ENCODE measurements around the gene RBM42.
A peak's percentile ranks its signal among the peaks of the same experiment; 100 is the strongest.

Gene RBM42

GRCh38 chr19:35618857-35619256 is 10.0 kb upstream of the RBM42 start:
- TF ChIP-seq TAF1 (IDR thresholded peaks at IDR 0.05; ENCODE audit: low read depth, low read length) (no peak), SPI1 (IDR thresholded peaks at IDR 0.05; ENCODE audit: low read depth, low read length) (no peak), POU2F2 (IDR thresholded peaks at IDR 0.05; ENCODE audit: low read depth, low read length) (no peak), PAX5 (IDR thresholded peaks at IDR 0.05; ENCODE audit: insufficient read depth, low read length, severe bottlenecking) (no peak), POLR2AphosphoS5 (IDR thresholded peaks at IDR 0.05; ENCODE audit: low read depth, low read length) (no peak)
- no peak for DNase-seq (ENCODE audit: insufficient read length, low spot score)

DNA sequence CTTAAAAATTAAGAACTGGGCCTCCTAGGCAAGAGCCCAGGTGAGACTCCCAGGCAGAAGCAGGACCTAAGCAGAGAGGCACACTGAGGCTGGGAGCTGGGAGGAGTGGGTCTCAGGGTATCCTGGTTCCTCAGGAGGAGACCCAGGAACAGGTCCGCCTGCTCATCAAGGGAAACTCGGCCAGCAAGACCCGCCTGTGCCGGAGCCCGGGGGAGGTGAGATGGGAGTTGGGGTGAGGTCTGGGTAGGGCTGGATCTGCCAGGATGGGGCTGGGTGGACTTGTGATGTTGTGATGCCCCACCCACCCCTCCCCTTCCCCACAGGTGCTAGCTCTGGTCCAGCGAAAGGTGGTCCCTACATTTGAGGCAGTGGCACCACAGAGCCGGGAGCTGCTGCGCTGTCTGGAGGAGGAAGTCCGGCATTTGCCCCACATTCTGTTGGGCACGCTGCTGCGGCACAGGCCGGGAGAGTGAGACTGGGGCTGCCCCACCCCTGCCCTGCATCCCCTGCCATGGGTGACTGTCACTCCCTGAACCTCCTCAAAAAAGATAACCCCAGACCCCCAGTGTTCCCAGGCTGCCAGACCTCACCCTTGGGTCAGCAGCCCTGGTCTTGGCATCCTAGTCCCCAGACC is 9.4 kb upstream of the RBM42 start:
- FAIRE-seq (no peak), DNase-seq (ENCODE audit: insufficient read length, low spot score) (no peak)
- TF ChIP-seq POU2F2 (IDR thresholded peaks at IDR 0.05; ENCODE audit: low read depth, low read length) (no peak), PAX5 (IDR thresholded peaks at IDR 0.05; ENCODE audit: insufficient read depth, low read length, severe bottlenecking) (no peak), POLR2AphosphoS5 (IDR thresholded peaks at IDR 0.05; ENCODE audit: low read depth, low read length) (no peak), TAF1 (IDR thresholded peaks at IDR 0.05; ENCODE audit: low read depth, low read length) (no peak), POLR2A (IDR thresholded peaks at IDR 0.05; ENCODE audit: low read depth, low read length) (no peak), SPI1 (IDR thresholded peaks at IDR 0.05; ENCODE audit: low read depth, low read length) (no peak)

More at GRCh38 chr19:35618857-35619256, 10.0 kb upstream of the RBM42 start:
- no peak for FAIRE-seq

- no peak for FAIRE-seq
- TF ChIP-seq SPI1 (IDR thresholded peaks at IDR 0.05; ENCODE audit: low read depth, low read length), result no peak
- TF ChIP-seq POLR2AphosphoS5 (IDR thresholded peaks at IDR 0.05; ENCODE audit: low read depth, low read length), result no peak
- no peak for TF ChIP-seq POU2F2 (IDR thresholded peaks at IDR 0.05; ENCODE audit: low read depth, low read length)
- TF ChIP-seq PAX5 (IDR thresholded peaks at IDR 0.05; ENCODE audit: insufficient read depth, low read length, severe bottlenecking), result no peak
- no peak for TF ChIP-seq POLR2A (IDR thresholded peaks at IDR 0.05; ENCODE audit: low read depth, low read length)
- TF ChIP-seq TAF1 (IDR thresholded peaks at IDR 0.05; ENCODE audit: low read depth, low read length), result no peak
- no peak for DNase-seq (ENCODE audit: insufficient read length, low spot score)
Observed at GRCh38 chr19:35620001-35620400, 8.8 kb upstream of the RBM42 start.

- no peak for TF ChIP-seq SPI1 (IDR thresholded peaks at IDR 0.05; ENCODE audit: low read depth, low read length)
- no peak for TF ChIP-seq TAF1 (IDR thresholded peaks at IDR 0.05; ENCODE audit: low read depth, low read length)
- TF ChIP-seq POLR2AphosphoS5 (IDR thresholded peaks at IDR 0.05; ENCODE audit: low read depth, low read length), result no peak
- no peak for TF ChIP-seq POLR2A (IDR thresholded peaks at IDR 0.05; ENCODE audit: low read depth, low read length)
- no peak for TF ChIP-seq PAX5 (IDR thresholded peaks at IDR 0.05; ENCODE audit: insufficient read depth, low read length, severe bottlenecking)
- no peak for FAIRE-seq
- no peak for DNase-seq (ENCODE audit: insufficient read length, low spot score)
Observed at GRCh38 chr19:35621708-35622107, 7.1 kb upstream of the RBM42 start.

DNA sequence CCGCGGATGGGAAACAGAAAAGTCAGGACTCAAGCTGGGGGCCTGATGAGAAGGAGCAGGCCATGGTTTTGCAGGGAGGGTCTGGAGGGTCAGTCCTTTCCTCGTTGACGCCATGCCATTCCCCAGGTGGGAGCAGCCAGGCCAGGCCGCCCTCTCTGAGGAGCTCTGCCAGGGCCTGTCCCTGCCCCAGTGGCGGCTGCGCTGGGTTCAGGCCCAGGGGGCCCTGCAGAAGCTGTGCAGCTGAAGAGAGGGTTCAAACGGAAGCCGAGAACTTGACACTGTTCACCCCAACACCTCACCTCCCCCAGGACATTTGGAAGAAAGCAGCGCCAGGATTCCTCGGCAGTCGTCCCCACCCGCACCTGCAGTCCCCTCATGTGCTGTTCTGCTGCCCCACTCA is 6.1 kb upstream of the RBM42 start:
- FAIRE-seq (no peak), DNase-seq (ENCODE audit: insufficient read length, low spot score) (no peak)
- no peak for TF ChIP-seq TAF1 (IDR thresholded peaks at IDR 0.05; ENCODE audit: low read depth, low read length)
- no peak for TF ChIP-seq SPI1 (IDR thresholded peaks at IDR 0.05; ENCODE audit: low read depth, low read length)
- TF ChIP-seq POLR2A (IDR thresholded peaks at IDR 0.05; ENCODE audit: low read depth, low read length), result no peak
- no peak for TF ChIP-seq PAX5 (IDR thresholded peaks at IDR 0.05; ENCODE audit: insufficient read depth, low read length, severe bottlenecking)
- no peak for TF ChIP-seq POLR2AphosphoS5 (IDR thresholded peaks at IDR 0.05; ENCODE audit: low read depth, low read length)
- TF ChIP-seq POU2F2 (IDR thresholded peaks at IDR 0.05; ENCODE audit: low read depth, low read length), result no peak

- TF ChIP-seq POU2F2 (IDR thresholded peaks at IDR 0.05; ENCODE audit: low read depth, low read length) (no peak), TAF1 (IDR thresholded peaks at IDR 0.05; ENCODE audit: low read depth, low read length) (no peak), POLR2A (IDR thresholded peaks at IDR 0.05; ENCODE audit: low read depth, low read length) (no peak)
- FAIRE-seq (no peak), DNase-seq (ENCODE audit: insufficient read length, low spot score) (no peak)
Observed at GRCh38 chr19:35623327-35624010, 5.4 kb upstream of the RBM42 start.

DNA sequence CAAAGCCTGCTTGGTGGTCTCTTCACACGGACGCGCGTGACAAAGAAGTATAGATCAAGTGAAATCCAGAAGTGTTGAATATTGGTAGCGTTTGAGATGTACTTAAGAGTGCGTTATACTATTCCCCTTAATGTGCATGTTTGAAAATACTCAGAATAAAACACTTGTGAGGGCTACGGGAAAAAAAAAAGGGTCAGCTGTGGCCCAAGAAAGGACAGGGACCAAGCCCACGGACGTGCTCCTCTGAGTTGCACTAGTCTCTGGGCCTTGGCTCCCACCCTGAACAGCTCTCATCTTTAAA is 622 bp upstream of the RBM42 start:
- no peak for TF ChIP-seq PAX5 (IDR thresholded peaks at IDR 0.05; ENCODE audit: insufficient read depth, low read length, severe bottlenecking)
- TF ChIP-seq POLR2A (IDR thresholded peaks at IDR 0.05; ENCODE audit: low read depth, low read length), result no peak
- no peak for TF ChIP-seq POU2F2 (IDR thresholded peaks at IDR 0.05; ENCODE audit: low read depth, low read length)
- no peak for TF ChIP-seq TAF1 (IDR thresholded peaks at IDR 0.05; ENCODE audit: low read depth, low read length)
- no peak for TF ChIP-seq POLR2AphosphoS5 (IDR thresholded peaks at IDR 0.05; ENCODE audit: low read depth, low read length)
- TF ChIP-seq SPI1 (IDR thresholded peaks at IDR 0.05; ENCODE audit: low read depth, low read length), result no peak
- DNase-seq (ENCODE audit: insufficient read length, low spot score) (no peak), FAIRE-seq (peak; percentile 33)

- no peak for DNase-seq (ENCODE audit: insufficient read length, low spot score)
- TF ChIP-seq SPI1 (IDR thresholded peaks at IDR 0.05; ENCODE audit: low read depth, low read length), result no peak
- TF ChIP-seq PAX5 (IDR thresholded peaks at IDR 0.05; ENCODE audit: insufficient read depth, low read length, severe bottlenecking), result no peak
- TF ChIP-seq POLR2AphosphoS5 (IDR thresholded peaks at IDR 0.05; ENCODE audit: low read depth, low read length), result no peak
- TF ChIP-seq POU2F2 (IDR thresholded peaks at IDR 0.05; ENCODE audit: low read depth, low read length), result no peak
- TF ChIP-seq TAF1 (IDR thresholded peaks at IDR 0.05; ENCODE audit: low read depth, low read length), result no peak
- no peak for FAIRE-seq
Observed at GRCh38 chr19:35629332-35629633, 447 bp downstream of the RBM42 start.

DNA sequence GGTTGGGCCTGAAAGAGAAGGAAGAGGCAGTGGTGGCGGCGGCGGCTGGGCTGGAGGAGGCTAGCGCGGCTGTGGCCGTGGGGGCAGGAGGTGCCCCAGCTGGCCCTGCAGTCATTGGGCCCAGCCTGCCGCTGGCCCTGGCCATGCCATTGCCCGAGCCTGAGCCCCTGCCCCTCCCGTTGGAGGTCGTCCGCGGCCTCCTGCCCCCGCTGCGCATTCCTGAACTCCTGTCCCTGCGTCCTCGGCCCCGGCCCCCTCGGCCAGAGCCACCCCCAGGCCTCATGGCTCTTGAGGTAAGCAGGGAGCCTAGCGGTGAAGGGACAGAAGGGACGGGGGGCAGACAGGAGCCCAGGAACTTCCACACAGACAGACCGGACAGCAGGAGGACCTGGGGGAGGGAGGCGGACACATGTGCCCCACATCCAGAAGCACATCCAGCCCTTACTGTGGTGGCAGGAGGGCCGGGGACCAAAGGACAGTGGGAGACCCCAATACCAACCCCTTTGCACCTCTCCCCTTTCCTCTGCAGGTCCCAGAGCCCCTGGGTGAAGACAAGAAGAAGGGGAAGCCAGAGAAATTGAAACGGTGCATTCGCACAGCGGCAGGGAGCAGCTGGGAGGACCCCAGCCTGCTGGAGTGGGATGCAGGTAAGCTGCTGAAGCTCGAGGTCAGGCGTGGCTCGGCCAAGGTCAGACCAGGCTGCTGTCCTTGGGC is 5.0 kb downstream of the RBM42 start:
- TF ChIP-seq SPI1 (IDR thresholded peaks at IDR 0.05; ENCODE audit: low read depth, low read length), result no peak
- TF ChIP-seq POLR2A (IDR thresholded peaks at IDR 0.05; ENCODE audit: low read depth, low read length), result no peak
- no peak for TF ChIP-seq PAX5 (IDR thresholded peaks at IDR 0.05; ENCODE audit: insufficient read depth, low read length, severe bottlenecking)
- TF ChIP-seq POU2F2 (IDR thresholded peaks at IDR 0.05; ENCODE audit: low read depth, low read length), result no peak
- no peak for TF ChIP-seq POLR2AphosphoS5 (IDR thresholded peaks at IDR 0.05; ENCODE audit: low read depth, low read length)
- FAIRE-seq, result no peak

More for the DNA sequence above, 5.0 kb downstream of the RBM42 start:
- no peak for DNase-seq (ENCODE audit: insufficient read length, low spot score)
